Mucosa of stomach (tissue), 1 donor: Measurements from ENCODE around the gene CFAP77.

Experiments used
- H3K27me3 ChIP-seq: one replicate; pipeline ENCODE4 v1.7.0; 2013; ENCODE audit warnings: mild to moderate bottlenecking, low read length; ENCODE audit not compliant: control insufficient read depth, insufficient read depth
- H3K36me3 ChIP-seq: one replicate; pipeline ENCODE4 v1.7.0; 2013; ENCODE audit warnings: low read length; ENCODE audit not compliant: control insufficient read depth, insufficient read depth
- H3K4me1 ChIP-seq: one replicate; pipeline ENCODE4 v1.7.0; 2013; ENCODE audit warnings: mild to moderate bottlenecking, low read length; ENCODE audit not compliant: control insufficient read depth, insufficient read depth
- H3K4me3 ChIP-seq: one replicate; pipeline ENCODE4 v1.7.0; 2013; ENCODE audit warnings: low read length
- H3K9ac ChIP-seq: one replicate; pipeline ENCODE4 v1.7.0; 2013; ENCODE audit warnings: mild to moderate bottlenecking, low read length, moderate library complexity
- H3K9me3 ChIP-seq: one replicate; pipeline ENCODE4 v1.7.0; 2013; ENCODE audit warnings: mild to moderate bottlenecking, low read length, moderate library complexity; ENCODE audit not compliant: control insufficient read depth
- donor health status: Pancreatic carcinoma.

The CFAP77 gene

GRCh38 chr9:132591751-132592314 lies 181.8 kb downstream of the CFAP77 start:
- Histone ChIP-seq H3K4me1 (no peaks in the 10 kb centered on the region), H3K27me3 (peaks cover 53% of the 10 kb centered on the region), H3K9ac (no peak overlapping the region)

GRCh38 chr9:132592451-132592850 lies 182.4 kb downstream of the CFAP77 start:
- Histone ChIP-seq H3K9ac (no peak overlapping the region), H3K4me1 (no peaks in the 10 kb centered on the region), H3K36me3 (no peaks in the 10 kb centered on the region), H3K27me3 (peaks cover 47% of the 10 kb centered on the region), H3K9me3 (no peaks in the 10 kb centered on the region), H3K4me3 (no peak overlapping the region)

More at GRCh38 chr9:132591751-132592314, 181.8 kb downstream of the CFAP77 start:
- Histone ChIP-seq H3K9me3 (no peaks in the 10 kb centered on the region), H3K4me3 (no peak overlapping the region), H3K36me3 (no peaks in the 10 kb centered on the region)

- Histone ChIP-seq H3K4me1 (no peaks in the 10 kb centered on the region), H3K27me3 (peaks cover 27% of the 10 kb centered on the region), H3K9ac (no peak overlapping the region), H3K9me3 (no peaks in the 10 kb centered on the region), H3K4me3 (no peak overlapping the region), H3K36me3 (no peaks in the 10 kb centered on the region)
These were observed 184.4 kb downstream of the CFAP77 start for GRCh38 chr9:132594412-132594811.

GRCh38 chr9:132595319-132595718 lies 185.3 kb downstream of the CFAP77 start:
- no peaks in the 10 kb centered on the region for H3K36me3 ChIP-seq
- no peak overlapping the region for H3K4me3 ChIP-seq
- no peaks in the 10 kb centered on the region for H3K9me3 ChIP-seq
- H3K9ac ChIP-seq, result no peak overlapping the region
- no peaks in the 10 kb centered on the region for H3K4me1 ChIP-seq
- H3K27me3 ChIP-seq, result peaks cover 19% of the 10 kb centered on the region

- Histone ChIP-seq H3K36me3 (peaks cover 7% of the 10 kb centered on the region), H3K27me3 (peaks cover 10% of the 10 kb centered on the region), H3K9ac (no peak overlapping the region)
These were observed 186.2 kb downstream of the CFAP77 start for GRCh38 chr9:132596200-132596599.

GRCh38 chr9:132597073-132597775 lies 187.2 kb downstream of the CFAP77 start:
- H3K36me3 ChIP-seq, result peaks cover 7% of the 10 kb centered on the region
- no peak overlapping the region for H3K4me3 ChIP-seq
- peaks cover 3% of the 10 kb centered on the region for H3K27me3 ChIP-seq
- H3K9me3 ChIP-seq, result no peaks in the 10 kb centered on the region
- no peak overlapping the region for H3K9ac ChIP-seq
- H3K4me1 ChIP-seq, result no peaks in the 10 kb centered on the region

More at GRCh38 chr9:132596200-132596599, 186.2 kb downstream of the CFAP77 start:
- Histone ChIP-seq H3K4me3 (no peak overlapping the region), H3K9me3 (no peaks in the 10 kb centered on the region), H3K4me1 (no peaks in the 10 kb centered on the region)

GRCh38 chr9:132600326-132600984 lies 190.4 kb downstream of the CFAP77 start:
- Histone ChIP-seq H3K36me3 (peaks cover 7% of the 10 kb centered on the region), H3K9ac (no peak overlapping the region), H3K4me1 (no peaks in the 10 kb centered on the region), H3K4me3 (no peak overlapping the region), H3K9me3 (no peaks in the 10 kb centered on the region), H3K27me3 (no peaks in the 10 kb centered on the region)

GRCh38 chr9:132602207-132602606 lies 192.2 kb downstream of the CFAP77 start:
- H3K4me1 ChIP-seq, result no peaks in the 10 kb centered on the region
- H3K27me3 ChIP-seq, result no peaks in the 10 kb centered on the region
- H3K9ac ChIP-seq, result no peak overlapping the region
- no peaks in the 10 kb centered on the region for H3K9me3 ChIP-seq
- H3K36me3 ChIP-seq, result peaks cover 7% of the 10 kb centered on the region
- H3K4me3 ChIP-seq, result no peak overlapping the region

GRCh38 chr9:132605387-132605786 lies 195.4 kb downstream of the CFAP77 start:
- Histone ChIP-seq H3K9ac (no peak overlapping the region), H3K4me1 (no peaks in the 10 kb centered on the region), H3K9me3 (no peaks in the 10 kb centered on the region), H3K27me3 (no peaks in the 10 kb centered on the region), H3K36me3 (peaks cover 7% of the 10 kb centered on the region), H3K4me3 (no peak overlapping the region)

- H3K36me3 ChIP-seq, result peaks cover 5% of the 10 kb centered on the region
These were observed 196.1 kb downstream of the CFAP77 start for GRCh38 chr9:132606066-132606465.

GRCh38 chr9:132609184-132609583 lies 199.2 kb downstream of the CFAP77 start:
- no peaks in the 10 kb centered on the region for H3K4me1 ChIP-seq
- H3K36me3 ChIP-seq, result peaks cover 11% of the 10 kb centered on the region
- no peak overlapping the region for H3K9ac ChIP-seq
- H3K9me3 ChIP-seq, result no peaks in the 10 kb centered on the region
- no peak overlapping the region for H3K4me3 ChIP-seq
- H3K27me3 ChIP-seq, result no peaks in the 10 kb centered on the region

More at GRCh38 chr9:132606066-132606465, 196.1 kb downstream of the CFAP77 start:
- Histone ChIP-seq H3K27me3 (no peaks in the 10 kb centered on the region), H3K4me1 (no peaks in the 10 kb centered on the region), H3K9me3 (no peaks in the 10 kb centered on the region), H3K9ac (no peak overlapping the region), H3K4me3 (no peak overlapping the region)

GRCh38 chr9:132609829-132610228 lies 199.8 kb downstream of the CFAP77 start:
- H3K4me1 ChIP-seq, result no peaks in the 10 kb centered on the region
- H3K9me3 ChIP-seq, result no peaks in the 10 kb centered on the region
- no peaks in the 10 kb centered on the region for H3K27me3 ChIP-seq
- no peak overlapping the region for H3K4me3 ChIP-seq
- H3K9ac ChIP-seq, result no peak overlapping the region
- H3K36me3 ChIP-seq, result peaks cover 11% of the 10 kb centered on the region
